Neutrophil (primary cell): ENCODE results near the gene SNPH.

Experiments used
- H3K27ac ChIP-seq: fragments of 200-600 bp; sonication (generic); 2 replicates; pipeline ENCODE4 v1.5.1; 2016; ENCODE audit warnings: mild to moderate bottlenecking, moderate library complexity
- H3K27me3 ChIP-seq: fragments of 200-600 bp; sonication (generic); 2 replicates; pipeline ENCODE4 v1.6.0; 2016; ENCODE audit warnings: mild to moderate bottlenecking
- H3K36me3 ChIP-seq: fragments of 200-600 bp; sonication (generic); 2 replicates; pipeline ENCODE4 v1.5.1; 2017
- H3K4me1 ChIP-seq, 2 experiments: fragments of 200-600 bp in 1 of 2; sonication (generic) in 1 of 2; 1 replicate in 1 of 2; 2 replicates in 1 of 2; pipeline versions ENCODE4 v1.5.1 to v1.6.1; 2013 to 2016; ENCODE audit warnings: low read depth in 1 of 2, low read length in 1 of 2, mild to moderate bottlenecking in 1 of 2, moderate library complexity in 1 of 2; ENCODE audit not compliant: control insufficient read depth in 1 of 2, insufficient read depth in 1 of 2
- H3K4me3 ChIP-seq, 2 experiments: fragments of 200-600 bp in 1 of 2; sonication (generic) in 1 of 2; 1 replicate in 1 of 2; 2 replicates in 1 of 2; pipeline ENCODE4 v1.5.1; 2013 to 2016; ENCODE audit warnings: low read depth in 1 of 2, low read length in 1 of 2, mild to moderate bottlenecking in 1 of 2, moderate library complexity in 1 of 2
- H3K9me3 ChIP-seq: fragments of 200-600 bp; sonication (generic); 2 replicates; pipeline ENCODE4 v1.5.1; 2016
- TF ChIP-seq, protein P1 (sequence below): fragments of 200-600 bp; sonication (generic); IDR thresholded peaks from 2 replicates; pipeline ENCODE4 v1.5.1; 2016; ENCODE audit warnings: antibody characterized with exemption

The SNPH gene

DNA sequence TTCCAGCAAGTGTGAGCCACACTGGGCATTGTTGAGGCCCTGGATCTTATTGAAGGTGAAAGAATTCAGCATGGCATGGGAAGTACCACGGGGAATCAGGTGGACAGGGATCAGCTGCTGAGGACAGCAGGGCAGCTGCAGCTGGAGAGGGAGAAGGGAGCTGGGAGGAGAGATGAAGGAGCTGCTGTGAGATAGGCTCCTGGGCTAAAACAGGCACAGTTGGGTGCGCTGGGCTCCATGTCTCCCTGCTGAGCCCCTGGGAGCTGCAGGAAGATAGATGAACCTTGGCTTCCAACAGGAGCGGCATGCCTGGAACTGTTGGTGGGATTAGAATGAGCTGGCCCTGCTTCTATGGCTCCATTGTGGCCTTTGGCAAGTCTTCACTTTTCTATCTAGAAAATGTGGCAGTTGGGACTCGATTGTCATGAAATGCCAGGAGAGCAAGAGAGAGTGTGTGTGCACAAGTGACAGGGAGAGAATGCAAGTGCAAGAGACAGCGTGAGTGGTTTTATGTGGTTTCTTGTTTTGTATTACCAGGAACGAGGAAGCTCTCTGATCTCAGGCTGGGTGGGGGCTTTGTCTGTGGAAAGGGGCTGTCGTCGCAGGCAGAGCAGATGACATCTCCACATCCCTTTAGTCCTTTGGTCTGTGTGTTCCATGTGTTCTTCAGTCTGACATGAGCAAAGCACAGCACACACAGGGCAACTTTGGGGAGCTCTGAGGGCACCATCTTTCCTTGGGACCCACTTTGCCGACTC is 20.4 kb downstream of the SNPH start:
- no peaks in the 10 kb centered on the region for H3K9me3 ChIP-seq
- H3K36me3 ChIP-seq = no peaks in the 10 kb centered on the region
- H3K4me3 ChIP-seq = no peak overlapping the region
- no peaks in the 10 kb centered on the region for H3K4me1 ChIP-seq
- peaks cover 13% of the 10 kb centered on the region for H3K27me3 ChIP-seq
- no peak overlapping the region for H3K27ac ChIP-seq
- TF ChIP-seq, protein P1, sequence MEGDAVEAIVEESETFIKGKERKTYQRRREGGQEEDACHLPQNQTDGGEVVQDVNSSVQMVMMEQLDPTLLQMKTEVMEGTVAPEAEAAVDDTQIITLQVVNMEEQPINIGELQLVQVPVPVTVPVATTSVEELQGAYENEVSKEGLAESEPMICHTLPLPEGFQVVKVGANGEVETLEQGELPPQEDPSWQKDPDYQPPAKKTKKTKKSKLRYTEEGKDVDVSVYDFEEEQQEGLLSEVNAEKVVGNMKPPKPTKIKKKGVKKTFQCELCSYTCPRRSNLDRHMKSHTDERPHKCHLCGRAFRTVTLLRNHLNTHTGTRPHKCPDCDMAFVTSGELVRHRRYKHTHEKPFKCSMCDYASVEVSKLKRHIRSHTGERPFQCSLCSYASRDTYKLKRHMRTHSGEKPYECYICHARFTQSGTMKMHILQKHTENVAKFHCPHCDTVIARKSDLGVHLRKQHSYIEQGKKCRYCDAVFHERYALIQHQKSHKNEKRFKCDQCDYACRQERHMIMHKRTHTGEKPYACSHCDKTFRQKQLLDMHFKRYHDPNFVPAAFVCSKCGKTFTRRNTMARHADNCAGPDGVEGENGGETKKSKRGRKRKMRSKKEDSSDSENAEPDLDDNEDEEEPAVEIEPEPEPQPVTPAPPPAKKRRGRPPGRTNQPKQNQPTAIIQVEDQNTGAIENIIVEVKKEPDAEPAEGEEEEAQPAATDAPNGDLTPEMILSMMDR = no peak

DNA sequence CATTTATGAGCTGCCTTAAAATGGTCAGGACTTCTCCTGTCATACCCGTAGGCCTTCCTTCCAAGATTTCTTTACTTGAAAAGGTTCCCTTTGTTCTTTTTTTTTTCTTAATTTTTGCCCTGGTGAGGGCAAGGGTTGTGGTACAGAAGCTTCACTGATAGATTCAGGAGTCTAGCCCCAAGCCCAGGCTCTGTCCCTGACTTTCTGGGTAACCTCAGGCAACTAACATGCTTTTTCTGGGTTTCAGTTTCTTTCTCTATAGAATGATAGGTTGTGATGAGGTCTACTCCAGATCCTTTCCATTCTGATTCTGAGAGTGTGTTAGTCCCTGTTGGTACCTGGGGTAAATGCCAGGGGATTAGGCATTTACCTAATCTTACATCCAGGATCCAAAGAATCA is 21.2 kb downstream of the SNPH start:
- H3K9me3 ChIP-seq = no peaks in the 10 kb centered on the region
- TF ChIP-seq, protein P1 = no peak
- no peaks in the 10 kb centered on the region for H3K4me1 ChIP-seq
- no peaks in the 10 kb centered on the region for H3K36me3 ChIP-seq
- peaks cover 17% of the 10 kb centered on the region for H3K27me3 ChIP-seq
- H3K27ac ChIP-seq = no peak overlapping the region
- H3K4me3 ChIP-seq = no peak overlapping the region

DNA sequence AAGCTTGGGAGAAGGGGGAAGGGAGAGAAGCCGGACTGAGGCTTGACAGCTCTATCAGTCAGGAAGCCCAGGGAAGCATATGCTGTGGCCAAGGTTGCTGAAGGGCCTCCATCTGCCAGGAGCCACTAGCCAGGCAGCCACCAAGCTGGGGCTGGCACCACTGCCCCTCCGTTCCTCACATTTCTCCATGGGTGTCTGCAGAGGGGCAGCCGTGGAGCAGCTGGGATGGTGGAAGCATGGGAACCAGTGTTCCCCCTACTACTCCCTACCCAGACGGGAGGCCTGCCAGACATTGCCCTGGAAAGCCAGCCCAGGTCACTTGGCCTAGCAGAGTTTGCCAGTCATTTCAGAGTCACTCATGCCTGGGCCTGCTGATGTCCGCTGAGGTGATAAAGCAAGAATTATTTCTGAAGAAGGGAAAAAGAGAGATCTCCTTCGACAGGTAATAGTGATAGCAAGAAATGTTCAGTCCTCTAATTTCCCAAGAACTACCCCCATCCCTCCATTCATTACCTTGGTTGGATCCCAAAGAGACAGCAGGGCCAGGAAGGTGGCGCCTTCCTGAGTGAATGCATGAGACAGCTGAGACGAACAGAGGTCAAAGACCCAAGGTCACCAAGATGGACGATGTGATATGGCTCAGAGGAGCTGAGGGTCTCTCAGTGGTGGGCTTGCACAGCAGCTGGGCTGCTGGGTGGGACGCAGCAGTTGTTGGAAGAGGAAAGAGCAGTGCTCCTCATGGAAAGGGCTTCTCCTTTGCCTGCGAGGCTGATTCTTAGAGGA is 21.9 kb downstream of the SNPH start:
- Histone ChIP-seq H3K27ac (no peak overlapping the region), H3K9me3 (no peaks in the 10 kb centered on the region), H3K4me1 (no peaks in the 10 kb centered on the region), H3K36me3 (no peaks in the 10 kb centered on the region), H3K27me3 (peaks cover 16% of the 10 kb centered on the region), H3K4me3 (no peak overlapping the region)
- TF ChIP-seq, protein P1 = no peak

DNA sequence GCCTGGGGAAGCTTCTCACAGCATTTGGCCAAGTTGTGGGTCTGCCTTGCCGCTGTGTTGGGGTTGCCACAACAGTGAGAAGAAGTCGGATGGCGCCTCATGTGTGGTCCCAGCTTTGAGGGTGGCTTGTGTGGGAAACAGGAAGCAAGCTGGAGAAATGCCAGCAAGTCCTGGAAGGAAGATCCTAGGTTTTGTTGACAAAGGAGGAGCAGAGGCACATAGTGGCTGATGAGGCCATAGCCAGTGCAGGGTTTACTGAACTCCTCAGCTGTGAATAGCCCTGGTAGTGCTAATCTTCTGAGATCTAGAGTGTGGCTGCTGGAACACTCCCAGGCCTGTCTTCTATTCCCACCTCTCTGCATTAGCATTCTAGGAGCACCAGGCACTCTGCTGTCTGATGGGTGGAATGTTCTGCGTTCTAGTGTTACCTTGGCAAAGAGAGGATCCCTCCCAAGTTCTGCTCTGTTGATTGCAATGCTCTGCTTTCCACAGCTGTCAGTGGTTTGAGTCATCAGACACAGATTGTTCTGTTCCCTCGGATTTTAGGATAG is 25.2 kb downstream of the SNPH start:
- H3K27me3 ChIP-seq = peaks cover 13% of the 10 kb centered on the region
- no peaks in the 10 kb centered on the region for H3K4me1 ChIP-seq
- H3K9me3 ChIP-seq = no peaks in the 10 kb centered on the region
- H3K27ac ChIP-seq = no peak overlapping the region
- H3K4me3 ChIP-seq = no peak overlapping the region
- TF ChIP-seq, protein P1 = no peak
- H3K36me3 ChIP-seq = no peaks in the 10 kb centered on the region

DNA sequence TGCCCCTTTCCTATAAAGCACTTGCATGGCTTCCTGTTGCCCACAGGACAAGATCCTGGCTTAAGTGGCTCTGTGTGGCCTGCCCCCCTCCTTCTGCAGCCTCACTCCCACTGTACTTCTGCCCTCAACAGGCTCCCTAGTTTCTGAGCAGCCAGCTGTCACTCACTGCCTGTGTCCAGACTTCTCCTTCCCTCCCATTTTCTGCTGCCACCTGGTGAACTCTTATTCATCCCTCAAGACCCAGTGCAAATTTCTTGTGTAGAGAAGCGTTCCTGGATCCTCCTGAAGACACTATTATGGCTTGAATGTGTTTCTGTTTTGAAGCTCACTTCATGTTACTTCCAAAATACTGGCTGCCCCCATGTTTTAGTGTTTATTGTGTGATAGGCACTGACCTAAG is 26.5 kb downstream of the SNPH start:
- Histone ChIP-seq H3K36me3 (no peaks in the 10 kb centered on the region), H3K27me3 (peaks cover 13% of the 10 kb centered on the region), H3K4me3 (no peak overlapping the region), H3K4me1 (no peaks in the 10 kb centered on the region), H3K27ac (no peak overlapping the region), H3K9me3 (no peaks in the 10 kb centered on the region)
- TF ChIP-seq, protein P1 = no peak
